Psoas muscle (tissue), 8 donors: ENCODE data around the gene ZNF777. TPM values are rescaled to one million over a fixed set of nuclear protein-coding genes. Genes with fewer than 3 reads are reported as not detected.

Experiments used
- ATAC-seq, 4 donors: fragments of 200-7000 bp; cut with Tn5 transposase; one replicate each; pipeline ENCODE4 v1.9.1; 2020; ENCODE audit warnings: moderate library complexity in 3 of 4, mild to moderate bottlenecking in 2 of 4
- DNase-seq, 2 donors: peaks; one replicate each; pipeline ENCODE4 v3.0.0-alpha.2; 2020
- H3K27ac ChIP-seq: fragments of 200-600 bp; one replicate; pipeline ENCODE4 v1.8.0; 2022
- H3K27me3 ChIP-seq, 3 donors: fragments of 200-600 bp in 1 of 3; one replicate each; pipeline versions ENCODE4 v1.6.1 to v1.8.0; 2013 to 2022; ENCODE audit warnings: low read length in 2 of 3, mild to moderate bottlenecking in 2 of 3, moderate library complexity in 1 of 3; ENCODE audit not compliant: insufficient read depth in 3 of 3
- H3K36me3 ChIP-seq, 2 donors: fragments of 200-600 bp in 1 of 2; one replicate each; pipeline versions ENCODE4 v1.6.1 to v1.8.0; 2013 to 2022; ENCODE audit warnings: low read depth in 1 of 2, mild to moderate bottlenecking in 1 of 2, moderate library complexity in 1 of 2; ENCODE audit not compliant: insufficient read depth in 1 of 2
- H3K4me1 ChIP-seq: fragments of 200-600 bp; one replicate; pipeline ENCODE4 v1.8.0; 2022
- H3K4me3 ChIP-seq: fragments of 200-600 bp; one replicate; pipeline ENCODE4 v1.8.0; 2022; ENCODE audit warnings: mild to moderate bottlenecking
- H3K9me3 ChIP-seq: fragments of 200-600 bp; one replicate; pipeline ENCODE4 v1.8.0; 2022
- WGBS, 3 donors: extraction: QIAGEN DNeasy Blood & Tissue Kit; methylation state at CpG; one replicate each; pipeline versions ENCODE4 v1.1.6 to v1.1.7; 2013; 5-methylcytosine and 5-hydroxymethylcytosine counted together
- intact Hi-C, 2 donors: fragments of 100-400 bp; cut with DNase I; formaldehyde crosslinking; loops; one replicate each; pipeline versions ENCODE4 v1.11.0 to v1.14.2; 2022
- polyA plus RNA-seq, 3 donors: library from polyadenylated mRNA; stranded (reverse); fragments of 200-250 nt; gene quantifications; one replicate each; pipeline ENCODE4 v1.2.3, GENCODE V29; 2013
- total RNA-seq, 4 donors: library from RNA; stranded (reverse); fragmentation: NEBNext Ultra II Directional in 2 of 4; extraction: Animal tissue kit (Norgen Biotek cat#: 25700) in 2 of 4; gene quantifications; one replicate each; pipeline versions ENCODE4 v1.2.1 to v1.2.4, GENCODE V29; 2021 to 2023
- TF ChIP-seq, protein P1 (sequence below): fragments of 200-600 bp; IDR thresholded peaks from one replicate; pipeline ENCODE4 v1.8.0; 2022; ENCODE audit warnings: antibody characterized with exemption
- donor health status: healthy with polysubstance abuse.
- donor health status: DM: no; HTN: no; CAD: no; lungs with moderate emphysema.
- donor health status: Bipolar disorder and iron deficiency.
- donor health status: healthy.
- donor health status: DM: yes; HTN: yes; CAD: no.
- donor health status: DM: no; HTN: no; CAD: no.
- donor health status: DM: no; HTN: no; CAD: no.
- donor health status: DM: yes; HTN: yes; CAD: no.

ZNF777 gene
- total and polyA plus RNA-seq, 7 donors: 9.3 to 18.6 (median 13.6) TPM

- Histone ChIP-seq H3K4me1 (no peaks in the 10 kb centered on the region), H3K27ac (no peak overlapping the region), H3K4me3 (no peak overlapping the region), H3K9me3 (no peaks in the 10 kb centered on the region), H3K27me3 (no peaks in the 10 kb centered on the region), H3K36me3 (peaks cover 0 to 56% of the 10 kb centered on the region in 2 donors)
- TF ChIP-seq, protein P1, sequence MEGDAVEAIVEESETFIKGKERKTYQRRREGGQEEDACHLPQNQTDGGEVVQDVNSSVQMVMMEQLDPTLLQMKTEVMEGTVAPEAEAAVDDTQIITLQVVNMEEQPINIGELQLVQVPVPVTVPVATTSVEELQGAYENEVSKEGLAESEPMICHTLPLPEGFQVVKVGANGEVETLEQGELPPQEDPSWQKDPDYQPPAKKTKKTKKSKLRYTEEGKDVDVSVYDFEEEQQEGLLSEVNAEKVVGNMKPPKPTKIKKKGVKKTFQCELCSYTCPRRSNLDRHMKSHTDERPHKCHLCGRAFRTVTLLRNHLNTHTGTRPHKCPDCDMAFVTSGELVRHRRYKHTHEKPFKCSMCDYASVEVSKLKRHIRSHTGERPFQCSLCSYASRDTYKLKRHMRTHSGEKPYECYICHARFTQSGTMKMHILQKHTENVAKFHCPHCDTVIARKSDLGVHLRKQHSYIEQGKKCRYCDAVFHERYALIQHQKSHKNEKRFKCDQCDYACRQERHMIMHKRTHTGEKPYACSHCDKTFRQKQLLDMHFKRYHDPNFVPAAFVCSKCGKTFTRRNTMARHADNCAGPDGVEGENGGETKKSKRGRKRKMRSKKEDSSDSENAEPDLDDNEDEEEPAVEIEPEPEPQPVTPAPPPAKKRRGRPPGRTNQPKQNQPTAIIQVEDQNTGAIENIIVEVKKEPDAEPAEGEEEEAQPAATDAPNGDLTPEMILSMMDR: no peak
- no peak for DNase-seq
- ATAC-seq: no peak
- intact Hi-C loops: no loop called here
- WGBS, 3 donors: 89 to 99% (median 98%) methylated on average over 1 of the region's 1 CpG
Measured at GRCh38 chr7:149478754-149479153, 17.9 kb upstream of the ZNF777 start.

DNA sequence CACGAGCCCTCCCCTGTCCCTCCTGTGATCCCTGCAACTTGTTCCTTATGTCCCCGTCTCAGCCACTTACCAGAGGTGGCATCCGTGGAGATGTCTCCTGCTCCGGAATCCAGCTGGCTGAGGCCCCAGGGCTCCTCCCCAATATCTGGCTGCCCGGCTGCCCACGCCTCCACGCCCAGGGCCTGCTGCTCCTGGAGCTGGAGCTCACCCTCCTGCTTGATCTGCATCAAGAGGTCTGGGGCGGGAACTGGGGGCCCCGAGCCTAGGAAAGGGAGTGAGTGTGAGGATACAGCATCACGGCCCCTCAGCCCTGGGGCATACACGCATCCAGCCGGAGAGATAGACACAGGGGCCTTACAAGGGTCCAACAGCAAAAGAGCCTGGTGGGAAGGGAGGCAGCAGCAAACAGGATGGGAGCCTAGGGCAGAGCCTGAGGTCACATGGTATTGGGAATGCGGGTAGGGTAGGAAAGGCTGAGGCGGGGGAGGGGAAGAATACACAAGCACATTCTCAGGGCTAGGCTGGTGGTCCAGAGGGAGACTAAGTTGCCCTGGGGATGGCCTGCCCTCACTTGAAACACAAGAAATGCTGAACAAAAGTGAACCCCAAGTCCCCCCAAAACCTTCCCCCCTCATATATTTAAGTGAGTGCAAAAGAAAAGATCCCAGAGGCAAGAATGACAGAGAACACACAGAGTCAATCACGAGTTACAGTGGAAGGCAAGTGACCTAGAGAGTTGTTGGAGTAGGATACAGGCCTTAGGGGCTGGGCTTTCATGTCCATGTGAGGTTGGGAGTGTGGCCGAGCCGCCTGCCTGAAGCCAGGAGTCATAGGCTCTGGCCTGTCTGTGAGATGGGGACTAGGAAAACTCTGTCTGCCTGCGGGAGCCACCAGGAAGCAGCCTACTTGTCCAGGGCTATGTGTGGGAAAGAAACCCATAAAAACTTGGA lies 16.9 kb upstream of the ZNF777 start:
- intact Hi-C loops: no loop called here
- 92 to 95% (median 93%) methylated on average over 18 of the region's 18 CpGs for WGBS, 3 donors
- no peaks in the 10 kb centered on the region for H3K27me3 ChIP-seq
- H3K27ac ChIP-seq: no peak overlapping the region
- H3K9me3 ChIP-seq: no peaks in the 10 kb centered on the region
- peaks cover 4 to 65% of the 10 kb centered on the region in 2 donors for H3K36me3 ChIP-seq
- TF ChIP-seq, protein P1: no peak
- no peaks in the 10 kb centered on the region for H3K4me1 ChIP-seq
- no peak overlapping the region for H3K4me3 ChIP-seq
- ATAC-seq: peak in 1 of 4 donors; percentile 16
- DNase-seq: no peak

- Histone ChIP-seq H3K4me3 (no peak overlapping the region), H3K9me3 (no peaks in the 10 kb centered on the region), H3K36me3 (peaks cover 4 to 75% of the 10 kb centered on the region in 2 donors), H3K27ac (no peak overlapping the region), H3K4me1 (no peaks in the 10 kb centered on the region), H3K27me3 (no peaks in the 10 kb centered on the region)
- WGBS, 3 donors: 93 to 96% (median 96%) methylated on average over 11 to 12 of the region's 12 CpGs
- TF ChIP-seq, protein P1: no peak
- ATAC-seq (no peak), DNase-seq (no peak)
- intact Hi-C loops: no loop called here
Measured at GRCh38 chr7:149476791-149477190, 15.9 kb upstream of the ZNF777 start.

- intact Hi-C loops: no loop called here
- DNase-seq (no peak), ATAC-seq (no peak)
- Histone ChIP-seq H3K27me3 (no peaks in the 10 kb centered on the region), H3K9me3 (no peaks in the 10 kb centered on the region), H3K4me1 (no peaks in the 10 kb centered on the region), H3K4me3 (no peak overlapping the region), H3K36me3 (peaks cover 4 to 70% of the 10 kb centered on the region in 2 donors), H3K27ac (no peak overlapping the region)
- WGBS, 3 donors: 90 to 93% (median 90%) methylated on average over 20 to 21 of the region's 21 CpGs
- TF ChIP-seq, protein P1: no peak
Measured at GRCh38 chr7:149475121-149476045, 14.5 kb upstream of the ZNF777 start.
